ENCODE results near the gene PTPRT.

PTPRT gene

GRCh38 chr20:42795111-42795695, 394.5 kb downstream of the PTPRT start:
- in situ Hi-C loops (cut with HindIII; ENCODE audit: low pct_ligation_motif_present, low pct_unique_long_range_greater_than_20kb, low sequenced_read_pairs) = no loop called here
- no peak for DNase-seq

GRCh38 chr20:42792052-42792451, 397.7 kb downstream of the PTPRT start:
- DNase-seq = no peak
- in situ Hi-C loops (cut with HindIII; ENCODE audit: low pct_ligation_motif_present, low pct_unique_long_range_greater_than_20kb, low sequenced_read_pairs) = no loop called here

- DNase-seq = no peak
- in situ Hi-C loops (cut with HindIII; ENCODE audit: low pct_ligation_motif_present, low pct_unique_long_range_greater_than_20kb, low sequenced_read_pairs) = no loop called here
Measured at GRCh38 chr20:42790111-42790510, 399.6 kb downstream of the PTPRT start.

DNA sequence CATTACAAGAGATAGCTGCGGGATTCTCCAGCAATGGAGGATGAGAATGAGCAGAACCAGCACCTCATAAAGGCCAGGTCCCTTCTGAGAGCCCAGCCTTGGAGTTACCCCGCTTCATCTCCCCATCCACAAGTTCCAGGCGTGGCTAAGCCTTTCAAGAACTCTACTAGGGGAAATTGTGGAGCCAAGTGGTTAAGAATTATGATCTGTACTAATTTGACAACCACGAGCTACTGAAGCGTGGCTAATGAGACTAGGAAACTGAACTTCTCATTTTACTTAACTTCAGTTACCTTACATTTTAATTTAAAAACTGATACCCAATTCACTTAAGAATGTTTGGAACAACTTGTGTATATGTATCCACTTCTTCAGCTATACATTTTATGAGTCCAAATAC, 401.0 kb downstream of the PTPRT start:
- DNase-seq = no peak
- in situ Hi-C loops (cut with HindIII; ENCODE audit: low pct_ligation_motif_present, low pct_unique_long_range_greater_than_20kb, low sequenced_read_pairs) = no loop called here

DNA sequence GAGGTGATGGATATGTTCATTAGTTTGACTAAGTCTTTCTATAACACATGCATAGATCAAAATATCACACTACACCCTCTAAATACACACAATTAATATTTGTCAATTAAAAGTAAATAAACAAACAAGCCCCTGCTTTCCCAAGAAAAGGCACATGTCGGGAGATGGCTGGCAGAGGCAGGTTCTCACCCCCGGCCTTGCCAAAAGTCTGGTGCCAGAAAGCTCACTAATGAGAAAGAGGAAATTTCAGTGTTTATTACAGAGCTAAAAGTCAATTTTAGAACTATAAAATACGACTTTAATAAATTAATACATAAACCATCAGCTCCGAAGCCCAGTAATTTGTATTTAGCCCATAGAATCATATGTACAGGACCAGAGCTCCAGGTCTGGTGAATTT, 404.7 kb downstream of the PTPRT start:
- no peak for DNase-seq

DNA sequence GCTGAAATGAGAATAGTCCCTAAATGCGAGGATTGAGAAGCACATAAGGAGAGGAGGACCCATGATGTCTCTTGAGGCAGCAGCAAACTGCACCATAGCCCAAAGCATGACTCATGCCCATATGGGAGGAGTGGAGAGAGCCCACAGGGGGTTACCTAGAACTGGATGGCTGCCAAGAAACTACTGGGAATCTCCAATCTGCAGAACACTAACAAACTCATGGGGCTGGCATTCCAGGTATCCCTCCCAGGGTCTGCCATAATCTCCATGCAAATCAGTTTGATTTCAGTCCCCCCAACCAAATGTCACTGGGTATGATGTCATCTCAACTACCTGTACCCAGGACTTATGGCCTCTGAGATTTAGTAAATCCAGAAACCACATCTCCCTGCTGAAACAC, 410.5 kb downstream of the PTPRT start:
- in situ Hi-C loops (cut with HindIII; ENCODE audit: low pct_ligation_motif_present, low pct_unique_long_range_greater_than_20kb, low sequenced_read_pairs) = no loop called here
- DNase-seq = no peak

More for the DNA sequence above, 404.7 kb downstream of the PTPRT start:
- in situ Hi-C loops (cut with HindIII; ENCODE audit: low pct_ligation_motif_present, low pct_unique_long_range_greater_than_20kb, low sequenced_read_pairs) = no loop called here

GRCh38 chr20:42775866-42776265, 413.8 kb downstream of the PTPRT start:
- in situ Hi-C loops (cut with HindIII; ENCODE audit: low pct_ligation_motif_present, low pct_unique_long_range_greater_than_20kb, low sequenced_read_pairs) = no loop called here
- no peak for DNase-seq

GRCh38 chr20:42775037-42775436, 414.7 kb downstream of the PTPRT start:
- in situ Hi-C loops (cut with HindIII; ENCODE audit: low pct_ligation_motif_present, low pct_unique_long_range_greater_than_20kb, low sequenced_read_pairs) = no loop called here
- no peak for DNase-seq

DNA sequence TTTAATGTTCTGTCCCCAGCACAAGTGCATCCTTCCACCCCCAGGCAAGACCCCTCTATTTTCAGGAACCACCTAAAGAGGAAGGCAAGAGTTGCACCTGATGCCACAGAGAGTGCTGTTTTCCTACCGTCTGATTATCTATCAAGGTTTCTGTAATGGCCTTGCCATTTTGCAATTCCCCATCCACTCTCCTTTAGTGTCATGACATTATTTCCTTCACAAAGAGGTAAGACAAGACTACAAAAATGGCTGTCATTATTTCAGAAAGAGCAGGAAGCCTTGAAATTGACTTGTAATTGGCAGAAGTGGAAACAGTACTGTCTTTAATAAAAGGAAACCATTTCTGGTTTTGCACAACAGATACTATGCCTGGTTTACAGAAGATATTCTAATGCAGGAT, 426.7 kb downstream of the PTPRT start:
- DNase-seq = no peak
- in situ Hi-C loops (cut with HindIII; ENCODE audit: low pct_ligation_motif_present, low pct_unique_long_range_greater_than_20kb, low sequenced_read_pairs) = no loop called here

DNA sequence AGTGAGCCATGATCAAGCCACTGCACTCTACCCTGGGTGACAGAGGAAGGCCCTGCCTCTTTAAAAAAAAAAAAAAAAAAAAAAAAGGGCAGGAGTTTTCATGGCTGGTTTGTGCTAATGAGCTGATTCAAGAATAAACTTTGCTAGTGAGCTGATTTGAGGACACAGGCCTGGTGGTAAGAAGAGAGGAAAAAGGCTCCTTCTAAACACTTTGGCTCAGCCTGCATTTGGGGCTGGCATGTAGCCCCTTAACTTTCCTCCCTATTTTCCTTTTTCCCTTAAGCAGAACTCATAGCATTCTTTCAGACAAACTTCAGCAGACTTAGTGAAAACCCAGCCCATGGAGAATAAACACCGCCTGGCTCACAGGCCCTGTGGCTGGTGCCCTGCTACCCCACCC, 432.7 kb downstream of the PTPRT start:
- in situ Hi-C loops (cut with HindIII; ENCODE audit: low pct_ligation_motif_present, low pct_unique_long_range_greater_than_20kb, low sequenced_read_pairs) = no loop called here
- no peak for DNase-seq

DNA sequence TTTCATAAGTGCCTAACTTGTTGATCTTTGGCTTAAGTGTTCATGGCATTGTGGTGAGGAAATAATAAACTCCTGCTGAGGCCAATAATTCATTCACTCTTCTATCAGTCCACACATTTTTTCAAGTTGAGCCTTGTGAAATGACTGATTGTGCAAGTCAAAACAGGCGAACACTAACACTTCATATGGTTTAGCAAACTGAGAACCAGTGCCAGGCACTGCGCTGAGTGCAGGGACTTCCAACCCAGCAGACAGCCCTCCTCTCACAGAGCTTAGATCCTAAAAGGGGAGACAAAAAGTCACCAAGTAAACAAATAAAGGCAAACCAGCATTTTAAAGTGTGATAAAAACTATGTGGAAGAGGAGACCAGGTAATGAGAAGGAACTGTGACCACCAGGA, 435.0 kb downstream of the PTPRT start:
- in situ Hi-C loops (cut with HindIII; ENCODE audit: low pct_ligation_motif_present, low pct_unique_long_range_greater_than_20kb, low sequenced_read_pairs) = no loop called here

DNA sequence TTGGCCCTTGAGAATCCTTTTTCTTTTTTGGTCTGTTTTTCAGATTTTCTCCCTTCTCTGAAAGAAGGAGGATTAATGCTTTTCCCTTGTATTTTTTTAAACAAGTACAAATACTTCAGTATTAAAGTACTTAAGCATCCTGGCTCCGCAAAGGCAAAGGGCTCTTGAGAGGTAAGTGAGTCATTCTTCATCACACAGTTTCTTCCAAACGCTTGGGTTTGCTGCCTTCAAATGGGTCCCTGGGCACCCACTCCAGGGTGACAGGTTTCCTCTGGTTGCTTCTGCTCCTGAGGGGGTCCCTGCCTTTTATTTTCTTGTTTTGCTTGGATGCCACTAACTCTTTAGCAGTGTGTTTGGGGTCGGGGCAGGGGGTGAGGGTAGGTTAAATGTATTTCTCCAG, 437.1 kb downstream of the PTPRT start:
- in situ Hi-C loops (cut with HindIII; ENCODE audit: low pct_ligation_motif_present, low pct_unique_long_range_greater_than_20kb, low sequenced_read_pairs) = no loop called here

More for the DNA sequence above, 435.0 kb downstream of the PTPRT start:
- no peak for DNase-seq

DNA sequence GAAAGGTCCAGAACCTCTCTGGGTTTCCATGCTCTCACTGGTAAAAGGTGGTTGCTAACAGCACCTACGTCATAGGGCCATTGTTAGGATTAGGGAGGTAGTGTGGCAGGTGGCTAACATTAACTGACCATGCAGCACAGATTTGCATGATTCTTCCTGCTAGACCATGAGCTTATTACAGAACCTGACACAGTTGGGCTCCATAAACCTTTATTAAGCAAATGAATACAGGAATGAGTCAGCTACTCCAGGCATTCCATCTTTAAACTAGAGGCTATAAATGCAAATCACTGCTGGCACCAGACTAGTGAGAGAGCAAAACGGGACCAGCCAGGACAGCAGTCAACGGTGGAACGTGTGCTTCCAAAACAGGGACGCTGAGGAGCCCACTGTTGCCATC, 440.1 kb downstream of the PTPRT start:
- in situ Hi-C loops (cut with HindIII; ENCODE audit: low pct_ligation_motif_present, low pct_unique_long_range_greater_than_20kb, low sequenced_read_pairs) = no loop called here
- DNase-seq = no peak

More for the DNA sequence above, 437.1 kb downstream of the PTPRT start:
- no peak for DNase-seq

GRCh38 chr20:42747765-42748411, 441.8 kb downstream of the PTPRT start:
- in situ Hi-C loops (cut with HindIII; ENCODE audit: low pct_ligation_motif_present, low pct_unique_long_range_greater_than_20kb, low sequenced_read_pairs) = no loop called here
- no peak for DNase-seq

DNA sequence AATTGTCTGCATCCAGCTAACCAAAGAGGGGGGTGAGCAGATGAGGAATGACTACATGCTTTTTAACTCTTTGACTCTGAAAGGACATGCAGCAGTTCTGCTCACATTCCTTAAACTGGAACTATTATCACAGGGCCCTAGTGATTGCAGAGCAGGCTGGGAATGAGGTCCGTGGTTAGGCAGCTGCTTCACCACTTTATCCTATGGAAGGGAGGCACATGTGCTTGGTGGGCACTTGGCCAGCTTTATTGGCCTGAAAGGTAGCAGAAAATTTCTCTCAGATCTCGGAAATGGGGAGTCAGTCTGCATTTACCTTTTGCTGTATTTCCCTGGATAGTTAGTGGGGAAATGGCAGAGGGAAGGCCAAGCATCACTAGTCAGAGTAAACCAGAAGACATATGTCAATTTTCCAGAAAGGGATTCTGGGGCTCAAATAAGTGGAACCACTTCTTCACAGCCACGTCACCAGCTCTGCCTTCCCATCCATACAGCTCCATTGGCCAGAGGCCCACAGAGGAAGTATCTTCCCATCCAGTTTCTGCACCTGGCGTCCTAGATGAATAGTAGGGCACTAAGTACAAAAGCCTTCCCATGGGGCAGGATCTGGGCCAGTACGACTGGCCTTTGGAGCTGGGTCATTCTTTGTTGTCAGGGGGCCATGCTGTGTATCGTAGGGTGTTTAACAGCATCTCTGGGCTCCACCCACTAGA, 444.8 kb downstream of the PTPRT start:
- DNase-seq = no peak
- in situ Hi-C loops (cut with HindIII; ENCODE audit: low pct_ligation_motif_present, low pct_unique_long_range_greater_than_20kb, low sequenced_read_pairs) = no loop called here

DNA sequence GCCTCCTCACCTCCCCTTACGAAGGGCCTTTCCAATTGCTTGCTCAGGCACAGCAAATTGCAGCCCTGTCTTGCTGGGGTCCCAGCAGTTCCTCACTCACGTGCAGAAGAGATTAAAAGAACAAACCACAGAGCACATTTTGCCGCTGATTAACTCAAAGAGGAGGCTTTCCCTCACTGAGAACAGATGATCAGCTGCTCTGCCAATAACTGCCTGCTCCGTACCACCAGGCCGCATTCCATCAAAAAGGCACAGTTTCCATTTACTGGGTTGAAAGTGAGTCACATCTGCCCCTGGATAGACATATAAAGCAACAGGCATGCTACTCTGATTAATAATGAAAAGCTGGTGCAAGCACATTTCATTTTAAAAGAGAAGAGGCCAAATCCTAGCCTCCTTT, 446.8 kb downstream of the PTPRT start:
- in situ Hi-C loops (cut with HindIII; ENCODE audit: low pct_ligation_motif_present, low pct_unique_long_range_greater_than_20kb, low sequenced_read_pairs) = no loop called here
- DNase-seq = no peak

DNA sequence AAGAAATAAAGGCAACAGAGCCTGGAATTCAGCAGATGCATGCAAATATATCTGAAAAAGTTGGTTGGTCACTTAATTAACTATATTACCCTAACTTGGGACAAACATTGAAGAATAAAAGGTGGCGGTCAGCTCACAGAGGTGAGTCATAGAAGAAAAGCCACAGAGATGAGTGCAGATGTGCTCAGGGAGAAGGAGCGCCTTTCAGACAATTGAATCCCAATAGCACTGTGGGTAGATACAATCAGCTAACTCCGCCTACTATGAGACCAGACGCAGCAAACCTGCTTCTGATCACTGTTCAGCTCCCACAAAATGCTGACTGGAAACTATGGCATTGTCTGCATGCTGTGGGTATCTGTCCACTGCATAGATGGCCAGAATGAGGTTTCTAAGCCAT, 447.8 kb downstream of the PTPRT start:
- DNase-seq = no peak
- in situ Hi-C loops (cut with HindIII; ENCODE audit: low pct_ligation_motif_present, low pct_unique_long_range_greater_than_20kb, low sequenced_read_pairs) = no loop called here

GRCh38 chr20:42740226-42740870, 449.4 kb downstream of the PTPRT start:
- in situ Hi-C loops (cut with HindIII; ENCODE audit: low pct_ligation_motif_present, low pct_unique_long_range_greater_than_20kb, low sequenced_read_pairs) = no loop called here
- DNase-seq = no peak

DNA sequence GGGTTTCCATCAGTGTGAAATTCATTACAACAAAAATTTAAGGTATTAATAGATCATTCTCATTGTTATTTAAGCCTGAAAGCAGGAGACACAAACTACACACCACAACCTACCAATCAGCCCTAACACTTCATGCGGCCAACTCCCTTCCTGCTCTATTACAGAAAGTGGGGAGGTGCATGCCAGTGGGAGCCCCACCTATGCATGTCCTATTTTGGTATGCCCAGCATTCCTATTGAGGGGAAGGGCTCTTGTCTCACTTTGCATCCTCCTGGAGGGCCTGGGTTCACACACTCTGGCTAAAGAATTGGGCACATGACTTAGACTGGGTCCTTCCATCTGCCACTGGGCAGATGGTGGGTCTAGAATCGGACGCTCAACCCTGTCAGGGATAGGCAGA, 450.0 kb downstream of the PTPRT start:
- in situ Hi-C loops (cut with HindIII; ENCODE audit: low pct_ligation_motif_present, low pct_unique_long_range_greater_than_20kb, low sequenced_read_pairs) = no loop called here
- no peak for DNase-seq

DNA sequence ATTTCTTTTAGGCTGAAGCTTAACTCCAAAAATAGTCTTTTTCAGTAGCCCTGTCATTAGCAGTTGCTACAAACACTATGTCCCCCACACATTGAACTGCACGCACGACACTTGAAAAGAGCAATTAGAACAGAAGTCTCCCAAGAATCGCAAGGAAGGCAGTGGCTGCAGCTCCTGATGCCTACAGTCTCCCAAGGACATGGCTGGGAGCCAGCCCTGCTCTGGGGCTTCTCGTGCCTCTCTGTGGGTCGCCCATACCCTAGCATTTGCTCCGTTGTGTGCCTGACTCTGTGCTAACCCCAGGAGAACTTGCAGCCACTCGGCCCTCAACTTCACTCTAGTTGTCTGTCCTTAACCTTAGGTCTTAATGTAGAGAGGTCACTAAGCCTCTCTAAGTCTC, 454.2 kb downstream of the PTPRT start:
- DNase-seq = no peak
- in situ Hi-C loops (cut with HindIII; ENCODE audit: low pct_ligation_motif_present, low pct_unique_long_range_greater_than_20kb, low sequenced_read_pairs) = no loop called here

Measured in ACHN (cell line).